HG02798 (cell line): ENCODE results near the gene FILIP1.
"Not testable (repeated sequence)": the region's sequence is repeated elsewhere in the genome, so short reads cannot be mapped to it uniquely, and the experiment has no call there.

Experiments used
- ATAC-seq: cut with Tn5 transposase; IDR thresholded peaks from one replicate; pipeline ENCODE4 v1.9.1; 2021; ENCODE audit warnings: mild to moderate bottlenecking; ENCODE audit not compliant: unreplicated experiment, poor library complexity

Gene FILIP1

DNA sequence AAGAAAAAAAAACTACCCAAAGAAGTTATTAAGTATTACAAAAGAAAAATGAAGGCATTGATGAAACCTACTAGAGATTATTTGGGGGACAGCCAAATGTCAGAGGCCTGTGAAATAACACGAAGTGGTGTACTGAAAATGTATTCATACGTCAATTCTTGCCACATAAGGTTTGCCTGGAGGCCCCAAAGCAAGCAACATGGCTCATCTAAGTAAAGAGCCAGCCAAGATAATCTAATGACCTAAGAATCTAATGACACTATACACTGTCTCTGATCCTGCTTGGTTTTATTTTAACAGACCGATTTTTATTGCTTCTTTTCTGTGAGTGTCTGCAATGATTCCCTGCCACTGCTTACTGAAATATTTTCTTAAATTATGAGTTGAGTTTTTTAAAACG, 34.7 kb downstream of the FILIP1 start:
- no peak for ATAC-seq

DNA sequence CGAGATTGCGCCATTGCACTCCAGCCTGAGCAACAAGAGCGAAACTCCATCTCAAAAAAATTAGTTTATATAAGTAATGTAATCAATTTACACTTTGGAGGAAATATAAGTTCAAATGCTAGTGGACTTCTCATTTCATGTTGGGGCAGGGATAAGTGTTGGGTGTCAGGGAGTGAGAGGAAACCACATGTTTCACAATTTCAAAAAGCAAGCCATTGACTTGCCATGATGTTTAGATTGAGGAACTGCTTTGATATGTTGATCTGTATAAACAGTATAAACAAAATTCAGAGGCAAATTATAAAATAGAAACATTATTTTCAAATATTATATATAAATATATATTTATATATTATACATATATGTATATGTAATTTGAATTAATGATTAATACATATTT, 42.7 kb downstream of the FILIP1 start:
- ATAC-seq = no peak

DNA sequence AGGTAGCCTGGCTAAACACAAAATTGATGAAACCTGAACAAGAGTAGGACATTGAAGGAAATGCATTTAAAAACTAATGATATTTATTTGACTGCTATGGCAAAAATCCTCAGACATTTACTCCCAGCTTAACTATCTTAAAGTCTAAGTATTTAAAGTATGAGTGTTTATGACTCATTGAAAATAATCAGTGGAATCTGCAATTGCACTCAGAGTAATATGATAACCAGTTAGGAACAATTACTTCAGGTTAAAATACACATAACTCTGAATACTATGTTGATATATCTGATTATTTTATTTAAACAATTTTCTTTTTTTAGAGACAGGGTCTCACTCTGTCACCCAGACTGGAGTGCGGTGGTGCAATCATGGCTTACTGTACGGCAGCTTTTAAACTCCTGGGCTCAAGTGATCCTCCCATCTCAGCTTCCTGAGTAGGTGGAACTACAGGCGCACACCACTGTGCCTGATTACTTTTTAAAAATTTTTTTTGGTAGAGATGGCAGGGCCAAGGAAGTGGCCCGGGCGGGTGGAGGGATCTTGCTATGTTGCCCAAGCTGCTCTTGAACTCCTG, 43.9 kb downstream of the FILIP1 start:
- no peak for ATAC-seq

GRCh38 chr6:75446241-75446880, 47.2 kb downstream of the FILIP1 start:
- peak; percentile 57 for ATAC-seq

DNA sequence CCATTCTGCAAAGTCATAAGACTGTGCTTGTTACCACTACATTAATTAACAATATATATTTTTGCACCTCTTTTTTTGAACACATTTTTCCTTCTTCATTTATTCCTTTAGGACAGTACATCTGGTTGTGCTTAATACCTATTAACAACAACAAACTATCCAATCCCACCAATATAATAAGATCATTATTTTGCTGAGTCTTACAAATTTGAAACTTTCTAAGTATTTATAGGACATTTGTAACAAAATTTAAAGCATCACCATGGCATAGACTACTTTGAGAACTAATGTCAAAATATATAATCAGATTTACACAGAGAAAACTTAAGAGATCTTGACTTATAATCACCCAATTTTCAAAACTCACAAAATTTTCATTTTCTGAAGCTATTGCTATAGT, 47.9 kb downstream of the FILIP1 start:
- no peak for ATAC-seq

DNA sequence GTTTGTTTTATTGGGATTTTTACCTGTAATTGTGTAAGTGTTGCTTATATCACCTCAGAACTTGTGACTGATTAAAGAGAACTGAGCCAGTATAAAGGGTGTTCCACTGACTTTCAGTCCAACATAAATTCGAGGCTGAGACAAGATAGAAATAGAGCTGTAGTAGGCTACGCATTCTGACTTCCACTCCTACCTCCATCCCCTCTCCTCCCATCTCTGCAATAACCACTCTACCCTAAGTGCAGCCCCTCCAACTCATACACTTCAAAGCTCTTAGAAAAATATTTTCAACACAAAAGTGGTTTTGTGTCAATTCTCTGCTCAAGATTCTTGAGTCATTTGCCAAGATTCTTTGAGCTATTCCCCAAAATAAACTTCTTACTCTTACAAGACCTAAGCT, 48.7 kb downstream of the FILIP1 start:
- no peak for ATAC-seq

DNA sequence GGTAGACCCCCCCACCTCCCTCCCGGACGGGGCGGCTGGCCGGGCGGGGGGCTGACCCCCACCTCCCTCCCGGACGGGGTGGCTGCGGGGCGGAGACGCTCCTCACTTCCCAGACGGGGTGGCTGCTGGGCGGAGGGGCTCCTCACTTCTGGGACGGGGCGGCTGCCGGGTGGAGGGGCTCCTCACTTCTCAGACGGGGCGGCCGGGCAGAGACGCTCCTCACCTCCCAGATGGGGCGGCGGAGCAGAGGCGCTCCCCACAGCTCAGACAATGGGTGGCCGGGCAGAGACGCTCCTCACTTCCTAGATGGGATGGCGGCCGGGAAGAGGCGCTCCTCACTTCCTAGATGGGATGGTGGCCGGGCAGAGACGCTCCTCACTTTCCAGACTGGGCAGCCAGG, 51.7 kb downstream of the FILIP1 start:
- not testable (repeated sequence) for ATAC-seq

DNA sequence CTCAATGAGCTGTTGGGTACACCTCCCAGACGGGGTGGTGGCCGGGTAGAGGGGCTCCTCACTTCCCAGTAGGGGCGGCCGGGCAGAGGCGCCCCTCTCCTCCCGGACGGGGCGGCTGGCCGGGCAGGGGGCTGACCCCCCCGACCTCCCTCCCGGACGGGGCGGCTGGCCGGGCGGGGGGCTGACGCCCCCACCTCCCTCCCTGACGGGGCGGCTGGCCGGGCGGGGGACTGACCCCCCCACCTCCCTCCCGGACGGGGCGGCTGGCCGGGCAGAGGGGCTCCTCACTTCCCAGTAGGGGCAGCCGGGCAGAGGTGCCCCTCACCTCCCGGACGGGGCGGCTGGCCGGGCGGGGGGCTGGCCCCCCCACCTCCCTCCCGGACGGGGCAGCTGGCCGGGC, 52.1 kb downstream of the FILIP1 start:
- ATAC-seq = not testable (repeated sequence)

- no peak for ATAC-seq
These were observed 55.0 kb downstream of the FILIP1 start for GRCh38 chr6:75438442-75439116.

GRCh38 chr6:75438013-75438431, 55.6 kb downstream of the FILIP1 start:
- no peak for ATAC-seq

DNA sequence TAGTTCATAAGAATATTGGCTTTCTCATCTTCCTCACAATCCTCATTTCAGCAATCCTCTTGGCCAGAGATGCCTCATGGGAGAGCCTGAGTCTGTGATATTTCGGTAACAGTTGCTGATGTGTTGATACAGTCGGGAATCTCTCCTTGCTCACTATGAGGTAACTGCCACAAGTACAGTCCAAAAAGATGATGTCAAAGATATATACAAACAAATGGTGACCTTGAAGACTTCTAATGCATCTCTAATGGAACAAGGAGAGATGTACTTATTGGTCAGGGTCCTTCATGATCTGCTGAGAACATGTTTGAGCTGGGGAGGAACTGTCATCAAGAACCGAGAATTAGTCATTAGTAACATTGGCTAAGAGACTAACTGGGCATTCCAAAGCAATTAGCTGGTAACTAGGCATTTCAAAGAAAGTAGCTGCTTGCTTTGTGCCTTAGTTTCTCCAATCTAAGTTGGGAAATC, 56.1 kb downstream of the FILIP1 start:
- no peak for ATAC-seq

GRCh38 chr6:75436869-75437268, 56.7 kb downstream of the FILIP1 start:
- ATAC-seq = no peak

- ATAC-seq = not testable (repeated sequence)
These were observed 60.8 kb downstream of the FILIP1 start for GRCh38 chr6:75432809-75433208.

DNA sequence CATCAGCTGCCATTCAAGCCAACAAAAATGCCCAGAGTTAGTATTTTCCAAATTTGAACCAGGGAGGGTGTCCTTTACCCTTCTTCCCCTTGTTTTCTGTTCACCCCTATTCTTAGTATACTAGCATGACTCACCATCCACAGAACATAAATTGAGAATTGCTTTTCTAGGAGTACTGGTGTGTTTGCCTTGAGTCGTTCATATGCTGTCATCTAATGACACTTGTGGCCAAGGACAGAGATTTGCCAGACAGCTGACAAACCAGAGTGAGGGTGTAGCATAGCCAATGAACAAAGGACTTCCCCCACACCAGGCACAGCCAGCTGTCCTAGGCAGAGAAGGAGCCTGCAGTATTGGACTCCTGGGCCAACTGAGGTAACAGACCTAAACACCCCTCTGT, 62.2 kb downstream of the FILIP1 start:
- ATAC-seq = peak; percentile 54

GRCh38 chr6:75430631-75431325, 62.8 kb downstream of the FILIP1 start:
- no peak for ATAC-seq

DNA sequence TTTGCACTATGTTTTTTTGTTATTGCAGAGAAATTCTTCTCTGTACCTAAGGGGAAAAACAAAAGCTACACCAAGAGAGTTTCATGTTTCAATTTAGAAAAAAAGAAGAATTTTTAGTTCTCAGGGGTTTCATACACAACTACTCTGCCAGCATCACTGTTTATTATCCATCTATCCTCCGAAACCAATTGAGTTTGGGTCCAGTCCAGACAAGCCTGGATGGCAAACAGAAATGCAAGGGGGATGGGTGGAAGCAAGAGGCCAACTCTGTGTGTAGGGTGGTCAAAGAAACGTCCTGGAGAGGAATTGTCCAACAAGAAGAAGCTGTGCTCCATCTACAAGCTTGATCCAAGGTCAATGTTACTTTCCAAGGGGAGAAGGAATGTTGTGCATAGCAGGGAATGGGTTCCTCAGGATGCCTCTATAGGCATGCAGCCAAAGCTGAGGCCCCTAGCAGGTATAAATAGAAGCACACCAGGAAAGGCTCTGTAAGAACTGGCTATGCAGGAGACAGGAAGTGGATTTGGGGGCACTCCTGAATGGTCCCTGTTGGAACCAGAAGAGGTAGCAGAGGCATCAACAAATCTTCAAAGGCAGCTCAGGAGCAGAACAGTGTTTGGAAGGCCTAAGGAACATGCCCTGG, 64.4 kb downstream of the FILIP1 start:
- peak; percentile 30 for ATAC-seq

DNA sequence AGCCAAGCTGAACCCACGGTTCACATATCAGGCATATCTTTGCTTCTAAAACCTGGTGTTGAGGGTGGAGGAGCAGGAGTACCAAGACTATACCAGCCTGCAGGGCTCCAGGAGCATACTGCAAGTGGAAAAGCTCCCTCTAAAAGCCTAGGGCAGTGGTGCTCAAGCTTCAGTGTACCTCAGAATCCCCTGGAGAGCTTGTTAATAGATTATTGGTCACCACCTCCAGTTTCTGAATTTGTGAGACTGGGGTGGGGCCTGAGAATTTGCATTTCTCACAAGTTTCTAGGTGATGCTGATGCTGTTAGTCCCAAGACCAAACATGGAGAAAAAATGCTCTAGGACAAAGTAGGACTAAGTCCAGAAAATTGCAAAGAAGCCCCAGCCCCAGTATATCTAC, 65.4 kb downstream of the FILIP1 start:
- no peak for ATAC-seq

- ATAC-seq = no peak
These were observed 66.3 kb downstream of the FILIP1 start for GRCh38 chr6:75427329-75427728.

- ATAC-seq = no peak
These were observed 68.7 kb downstream of the FILIP1 start for GRCh38 chr6:75424618-75425548.

DNA sequence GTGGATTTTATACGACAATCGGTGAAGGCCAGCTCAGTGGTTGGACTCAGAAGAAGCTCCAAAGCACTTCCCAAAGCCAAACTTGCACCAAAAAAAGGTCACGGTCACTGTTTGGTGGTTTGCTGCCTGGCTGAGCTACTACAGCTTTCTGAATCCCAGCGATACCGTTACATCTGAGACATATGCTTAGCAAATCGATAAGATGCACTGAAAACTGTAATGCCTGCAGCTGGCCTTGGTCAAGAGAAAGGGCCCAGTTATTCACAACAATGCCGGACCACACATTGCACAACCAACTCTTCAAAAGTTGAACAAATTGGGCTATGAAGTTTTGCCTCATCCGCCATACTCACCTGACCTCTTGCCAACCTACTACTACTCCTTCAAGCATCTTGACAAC, 70.2 kb downstream of the FILIP1 start:
- ATAC-seq = no peak
